Ishikawa (cell line): ENCODE measurements around the gene CTTNBP2.

Experiments used
- CEBPB ChIP-seq: IDR thresholded peaks from 2 replicates; pipeline ENCODE4 v1.6.1; 2012
- CREB1 ChIP-seq: IDR thresholded peaks from 2 replicates; pipeline ENCODE4 v1.6.1; 2012; ENCODE audit warnings: low read depth
- EGR1 ChIP-seq: IDR thresholded peaks from 2 replicates; pipeline ENCODE4 v1.6.1; 2012
- EP300 ChIP-seq: IDR thresholded peaks from 2 replicates; pipeline ENCODE4 v1.6.1; 2012; ENCODE audit warnings: borderline replicate concordance
- FOXM1 ChIP-seq: IDR thresholded peaks from 2 replicates; pipeline ENCODE4 v1.6.1; 2012; ENCODE audit warnings: low read depth, borderline replicate concordance
- MAX ChIP-seq: IDR thresholded peaks from 2 replicates; pipeline ENCODE4 v1.6.1; 2012
- NFIC ChIP-seq: IDR thresholded peaks from 2 replicates; pipeline ENCODE4 v1.6.1; 2012
- RAD21 ChIP-seq: IDR thresholded peaks from 2 replicates; pipeline ENCODE4 v1.6.1; 2012; ENCODE audit warnings: low read depth
- REST ChIP-seq: IDR thresholded peaks from 2 replicates; pipeline ENCODE4 v1.6.1; 2012; ENCODE audit warnings: low read depth, mild to moderate bottlenecking
- TAF1 ChIP-seq: IDR thresholded peaks from 2 replicates; pipeline ENCODE4 v1.6.1; 2012; ENCODE audit warnings: low read depth, mild to moderate bottlenecking
- TCF12 ChIP-seq: IDR thresholded peaks from 2 replicates; pipeline ENCODE4 v1.6.1; 2012; ENCODE audit warnings: low read depth
- TEAD4 ChIP-seq: IDR thresholded peaks from 2 replicates; pipeline ENCODE4 v1.6.1; 2012
- USF1 ChIP-seq: IDR thresholded peaks from 2 replicates; pipeline ENCODE4 v1.6.1; 2012
- YY1 ChIP-seq: IDR thresholded peaks from 2 replicates; pipeline ENCODE4 v1.6.1; 2012; ENCODE audit warnings: low read depth
- ZBTB7A ChIP-seq: IDR thresholded peaks from 2 replicates; pipeline ENCODE4 v1.6.1; 2012; ENCODE audit warnings: low read depth

CTTNBP2 gene

GRCh38 chr7:117825132-117825531 lies 48.1 kb downstream of the CTTNBP2 start:
- TF ChIP-seq TCF12 (no peak), USF1 (no peak), EP300 (no peak), REST (no peak), ZBTB7A (no peak), EGR1 (no peak)

DNA sequence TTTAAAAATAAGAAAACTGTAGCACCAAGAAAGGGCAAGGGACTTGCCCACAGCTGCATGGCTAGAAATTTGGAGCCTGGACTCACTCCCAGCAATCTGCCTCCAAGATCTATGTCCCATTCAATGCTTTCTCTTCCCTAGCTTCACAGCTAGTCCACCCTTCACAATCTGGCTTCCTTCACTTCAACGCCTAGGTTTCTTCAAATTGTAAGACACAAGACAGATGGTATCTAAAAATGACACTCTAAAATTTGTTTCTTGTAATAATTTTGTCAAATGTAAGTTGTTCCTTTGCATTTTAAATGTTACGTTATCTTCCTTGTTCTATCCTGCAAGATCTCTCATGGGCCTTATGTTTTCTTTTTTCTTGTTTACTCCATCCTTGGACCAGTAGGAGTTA lies 48.6 kb downstream of the CTTNBP2 start:
- TF ChIP-seq FOXM1 (no peak), YY1 (no peak), EP300 (no peak), TAF1 (no peak), ZBTB7A (no peak), TEAD4 (no peak), CREB1 (no peak), CEBPB (no peak), REST (no peak), USF1 (no peak), TCF12 (no peak), MAX (no peak)

- TF ChIP-seq ZBTB7A, result no peak
These were observed 53.7 kb downstream of the CTTNBP2 start for GRCh38 chr7:117819558-117819957.

- TF ChIP-seq RAD21 (no peak), TAF1 (no peak), TCF12 (no peak), TEAD4 (no peak), USF1 (no peak), CREB1 (no peak), EGR1 (no peak), CEBPB (no peak), EP300 (no peak), FOXM1 (no peak), ZBTB7A (no peak)
These were observed 55.0 kb downstream of the CTTNBP2 start for GRCh38 chr7:117818232-117818631.

- no peak for TF ChIP-seq REST
- no peak for TF ChIP-seq CEBPB
- no peak for TF ChIP-seq CREB1
These were observed 56.5 kb downstream of the CTTNBP2 start for GRCh38 chr7:117816727-117817126.

GRCh38 chr7:117811696-117812095 lies 61.5 kb downstream of the CTTNBP2 start:
- TF ChIP-seq MAX (no peak), ZBTB7A (no peak), TAF1 (no peak), USF1 (no peak), TEAD4 (no peak), TCF12 (no peak), RAD21 (no peak), CREB1 (no peak), EP300 (no peak), NFIC (no peak), CEBPB (no peak)
